GM12864 (cell line): ENCODE measurements around the gene PPWD1.

Experiments
- DNase-seq: peaks from one replicate; pipeline ENCODE4 v3.0.0-alpha.2; 2011; ENCODE audit warnings: low read depth
- H3K4me3 ChIP-seq: 2 replicates; pipeline ENCODE4 v1.5.1; 2011; ENCODE audit warnings: mild to moderate bottlenecking, low read depth, low read length, control low read depth
- CTCF ChIP-seq: IDR thresholded peaks from 2 replicates; pipeline ENCODE4 v1.5.1; 2011; ENCODE audit warnings: low read depth, mild to moderate bottlenecking, moderate library complexity, low read length, control low read depth, inconsistent platforms; ENCODE audit errors: missing control alignments

Gene PPWD1

DNA sequence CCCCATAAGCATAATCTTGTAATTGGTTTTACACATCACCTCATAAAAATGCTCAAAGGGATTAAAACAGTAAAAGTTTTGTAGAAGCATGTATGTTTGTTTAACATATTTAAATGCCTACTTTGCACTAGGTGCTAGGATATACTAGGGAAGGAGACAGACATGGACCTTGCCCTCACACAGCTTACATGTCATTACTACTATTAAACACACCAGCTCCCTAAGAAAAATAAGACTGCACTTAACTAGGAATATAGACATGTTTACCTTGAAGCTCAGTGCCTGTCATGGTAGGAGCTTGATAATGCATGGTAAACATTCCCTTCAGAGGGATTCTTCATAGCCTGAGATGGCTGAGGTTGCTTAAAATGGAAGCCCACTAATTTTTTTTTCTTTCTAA is 67.9 kb downstream of the PPWD1 start:
- TF ChIP-seq CTCF: no peak

More for the DNA sequence above, 67.9 kb downstream of the PPWD1 start:
- no peak for DNase-seq
- no peak overlapping the region for H3K4me3 ChIP-seq
